WTC11 (cell line): ENCODE data around the gene EOLA1. TPM values are rescaled to one million over a fixed set of nuclear protein-coding genes. Genes with fewer than 3 reads are reported as not detected.
"Not testable (repeated sequence)": the region's sequence is repeated elsewhere in the genome, so short reads cannot be mapped to it uniquely, and the experiment has no call there.

Experiments
- ATAC-seq: fragments of 200-7000 bp; cut with Tn5 transposase; 2 replicates; pipeline ENCODE4 v1.10.0; 2021; ENCODE audit warnings: mild to moderate bottlenecking, moderate library complexity
- CTCF ChIA-PET: fragments of 300-600 bp; sonication (Branson Sonifier 250); formaldehyde crosslinking; loops from one replicate; lab custom pipeline; 2021; ENCODE audit warnings: antibody characterized with exemption; lab: Charles Lee
- POLR2A ChIA-PET: fragments of 350-600 bp; sonication (Branson Sonifier 250); formaldehyde crosslinking; loops from one replicate; lab custom pipeline; 2021; ENCODE audit warnings: antibody characterized with exemption; lab: Charles Lee
- DNase-seq: peaks from one replicate; pipeline ENCODE4 v3.0.0; 2021; ENCODE audit warnings: low spot score
- H3K27ac Mint-ChIP-seq: 2 replicates; pipeline ENCODE4 v1.8.0; 2021; ENCODE audit warnings: mixed read lengths
- H3K27me3 Mint-ChIP-seq: 2 replicates; pipeline ENCODE4 v1.8.0; 2021; ENCODE audit warnings: low read depth, mild to moderate bottlenecking, moderate library complexity, mixed read lengths
- H3K36me3 Mint-ChIP-seq: 2 replicates; pipeline ENCODE4 v1.8.0; 2021; ENCODE audit warnings: mixed read lengths
- H3K4me1 Mint-ChIP-seq: 2 replicates; pipeline ENCODE4 v1.8.0; 2022; ENCODE audit warnings: mixed read lengths
- H3K4me3 Mint-ChIP-seq: 2 replicates; pipeline ENCODE4 v1.8.0; 2021; ENCODE audit warnings: mild to moderate bottlenecking, moderate library complexity, mixed read lengths
- H3K9me3 Mint-ChIP-seq: 2 replicates; pipeline ENCODE4 v1.8.0; 2021; ENCODE audit warnings: mixed read lengths
- AFF4 ChIP-seq: sonication (generic); formaldehyde crosslinking; IDR thresholded peaks from 2 replicates; pipeline ENCODE4 v1.8.1; 2023; ENCODE audit warnings: mild to moderate bottlenecking, missing genetic modification reagents, borderline replicate concordance
- CBFB ChIP-seq: sonication (generic); formaldehyde crosslinking; IDR thresholded peaks from 2 replicates; pipeline ENCODE4 v1.8.1; 2022; ENCODE audit warnings: mild to moderate bottlenecking, low read depth, missing genetic modification reagents
- E2F1 ChIP-seq: sonication (generic); formaldehyde crosslinking; IDR thresholded peaks from 2 replicates; pipeline ENCODE4 v1.8.0; 2022; ENCODE audit warnings: mild to moderate bottlenecking, missing genetic modification reagents
- ERG ChIP-seq: fragments of 250-450 bp; sonication (Bioruptor Pico); IDR thresholded peaks from 2 replicates; pipeline ENCODE4 v1.8.0; 2021; ENCODE audit warnings: mild to moderate bottlenecking
- ESRRA ChIP-seq: sonication (generic); formaldehyde crosslinking; IDR thresholded peaks from 2 replicates; pipeline ENCODE4 v1.8.1; 2022; ENCODE audit warnings: mild to moderate bottlenecking, missing genetic modification reagents, borderline replicate concordance
- ETV6 ChIP-seq: sonication (generic); formaldehyde crosslinking; IDR thresholded peaks from 2 replicates; pipeline ENCODE4 v1.8.1; 2022; ENCODE audit warnings: mild to moderate bottlenecking, missing genetic modification reagents
- FOXP1 ChIP-seq: sonication (generic); formaldehyde crosslinking; IDR thresholded peaks from 2 replicates; pipeline ENCODE4 v1.8.0; 2022; ENCODE audit warnings: missing genetic modification reagents, mild to moderate bottlenecking, moderate library complexity, borderline replicate concordance
- GRHL2 ChIP-seq: fragments of 250-450 bp; sonication (Bioruptor Pico); IDR thresholded peaks from 2 replicates; pipeline ENCODE4 v1.8.0; 2022; ENCODE audit warnings: mild to moderate bottlenecking, moderate library complexity; ENCODE audit not compliant: insufficient replicate concordance, severe bottlenecking
- MXD4 ChIP-seq: fragments of 250-450 bp; sonication (Bioruptor Pico); IDR thresholded peaks from 2 replicates; pipeline ENCODE4 v1.8.0; 2021; ENCODE audit warnings: mild to moderate bottlenecking, moderate library complexity, borderline replicate concordance
- NR1H2 ChIP-seq: sonication (generic); formaldehyde crosslinking; IDR thresholded peaks from 2 replicates; pipeline ENCODE4 v1.9.0; 2021; ENCODE audit warnings: mild to moderate bottlenecking, moderate library complexity, missing genetic modification reagents
- NR3C1 ChIP-seq: sonication (generic); formaldehyde crosslinking; conservative IDR thresholded peaks from 2 replicates; pipeline ENCODE4 v1.8.1; 2023; ENCODE audit warnings: low read depth, mild to moderate bottlenecking, missing genetic modification reagents
- SMAD4 ChIP-seq: sonication (generic); formaldehyde crosslinking; IDR thresholded peaks from 2 replicates; pipeline ENCODE4 v1.8.0; 2022; ENCODE audit warnings: mild to moderate bottlenecking, missing genetic modification reagents
- TCF7 ChIP-seq: sonication (generic); formaldehyde crosslinking; IDR thresholded peaks from 2 replicates; pipeline ENCODE4 v1.8.0; 2022; ENCODE audit warnings: mild to moderate bottlenecking, low read depth, missing genetic modification reagents, moderate library complexity
- TEAD1 ChIP-seq: sonication (generic); formaldehyde crosslinking; IDR thresholded peaks from 2 replicates; pipeline ENCODE4 v1.8.0; 2022; ENCODE audit warnings: mild to moderate bottlenecking, missing genetic modification reagents
- ZNF121 ChIP-seq: sonication (generic); formaldehyde crosslinking; IDR thresholded peaks from 2 replicates; pipeline ENCODE4 v1.8.0; 2023; ENCODE audit warnings: missing genetic modification reagents
- ZNF317 ChIP-seq: sonication (generic); formaldehyde crosslinking; IDR thresholded peaks from 2 replicates; pipeline ENCODE4 v1.8.1; 2023; ENCODE audit warnings: low read depth, mild to moderate bottlenecking, moderate library complexity, missing genetic modification reagents, borderline replicate concordance
- ZNF671 ChIP-seq: fragments of 250-450 bp; sonication (Bioruptor Pico); IDR thresholded peaks from 2 replicates; pipeline ENCODE4 v1.8.0; 2021; ENCODE audit warnings: mild to moderate bottlenecking
- total RNA-seq: library from RNA; stranded (reverse); gene quantifications from 3 replicates; pipeline ENCODE4 v1.2.3, GENCODE V29; 2021

The EOLA1 gene
- total RNA-seq, 1 experiment from 2014 or later: 5.4 TPM

DNA sequence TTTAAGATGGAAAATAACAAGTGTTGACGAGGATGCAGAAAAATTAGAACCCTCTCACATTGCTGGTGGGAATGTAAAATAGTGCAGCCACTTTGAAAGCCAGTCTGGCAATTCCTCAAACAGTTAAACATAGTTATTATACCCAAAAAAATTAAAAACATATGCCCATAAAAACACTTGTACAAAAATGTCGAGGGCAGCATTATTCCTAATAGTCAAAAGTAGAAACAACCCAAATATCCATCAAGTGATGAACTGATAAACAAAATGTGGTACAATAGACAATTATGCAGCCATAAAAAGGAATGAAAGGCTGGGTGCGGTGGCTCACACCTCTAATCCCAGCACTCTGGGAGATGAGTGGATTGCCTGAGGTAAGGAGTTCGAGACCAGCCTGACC lies 42.0 kb upstream of the EOLA1 start:
- no peaks in the 10 kb centered on the region for H3K9me3 Mint-ChIP-seq
- no peak overlapping the region for H3K27ac Mint-ChIP-seq
- ATAC-seq (no peak), DNase-seq (no peak)
- peaks cover 7% of the 10 kb centered on the region for H3K36me3 Mint-ChIP-seq
- ChIA-PET CTCF (no interaction called here), POLR2A (no interaction called here)
- H3K4me3 Mint-ChIP-seq: no peak overlapping the region
- TF ChIP-seq FOXP1 (CRISPR knock-in tag): no peak
- TF ChIP-seq GRHL2 (CRISPR knock-in tag): no peak
- no peak for TF ChIP-seq TEAD1 (CRISPR knock-in tag)
- H3K27me3 Mint-ChIP-seq: no peaks in the 10 kb centered on the region
- no peaks in the 10 kb centered on the region for H3K4me1 Mint-ChIP-seq

DNA sequence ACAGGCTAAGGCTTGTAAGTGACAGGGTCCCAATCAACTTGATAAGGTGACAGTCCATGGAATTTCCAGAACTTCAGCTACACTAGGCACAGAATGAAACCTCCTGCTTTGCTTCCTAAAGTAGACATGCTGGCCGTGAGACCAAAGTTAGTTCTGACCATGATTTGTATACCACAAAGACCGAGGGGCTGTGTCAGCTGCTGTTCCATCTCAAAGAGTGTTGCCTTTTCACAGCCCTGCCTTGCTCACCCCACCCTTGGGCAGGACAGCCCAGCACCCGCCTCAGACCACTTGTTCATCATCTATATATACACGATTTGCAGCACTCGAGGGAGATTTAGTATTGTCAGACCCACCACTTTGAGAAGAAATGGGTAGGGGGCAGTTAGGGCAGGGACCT lies 41.0 kb upstream of the EOLA1 start:
- peaks cover 7% of the 10 kb centered on the region for H3K36me3 Mint-ChIP-seq
- ATAC-seq (no peak), DNase-seq (no peak)
- H3K4me1 Mint-ChIP-seq: peaks cover 5% of the 10 kb centered on the region; the same call in 1 of the 2 replicates
- POLR2A ChIA-PET: no interaction called here
- no peak overlapping the region for H3K4me3 Mint-ChIP-seq
- CTCF ChIA-PET: no interaction called here
- H3K27ac Mint-ChIP-seq: no peak overlapping the region
- H3K9me3 Mint-ChIP-seq: no peaks in the 10 kb centered on the region
- TF ChIP-seq ESRRA (CRISPR knock-in tag): no peak
- TF ChIP-seq ETV6: no peak
- TF ChIP-seq ZNF317 (CRISPR knock-in tag): no peak
- TF ChIP-seq TCF7: no peak
- TF ChIP-seq MXD4: no peak
- TF ChIP-seq ERG (CRISPR knock-in tag): no peak
- TF ChIP-seq SMAD4 (CRISPR knock-in tag): no peak
- no peak for TF ChIP-seq NR1H2 (CRISPR knock-in tag)
- no peak for TF ChIP-seq ZNF121
- no peak for TF ChIP-seq E2F1 (CRISPR knock-in tag)
- TF ChIP-seq ZNF671 (CRISPR knock-in tag): no peak
- TF ChIP-seq CBFB: no peak
- no peak for TF ChIP-seq AFF4 (CRISPR knock-in tag)
- no peak for TF ChIP-seq NR3C1 (CRISPR knock-in tag)
- peaks cover 6% of the 10 kb centered on the region for H3K27me3 Mint-ChIP-seq

GRCh38 chrX:149502923-149503322 lies 37.9 kb upstream of the EOLA1 start:
- peaks cover 24% of the 10 kb centered on the region for H3K27me3 Mint-ChIP-seq
- H3K36me3 Mint-ChIP-seq, H3K4me3 Mint-ChIP-seq, CTCF ChIA-PET, POLR2A ChIA-PET, H3K9me3 Mint-ChIP-seq, H3K4me1 Mint-ChIP-seq, DNase-seq, H3K27ac Mint-ChIP-seq, ATAC-seq: not testable (repeated sequence)

DNA sequence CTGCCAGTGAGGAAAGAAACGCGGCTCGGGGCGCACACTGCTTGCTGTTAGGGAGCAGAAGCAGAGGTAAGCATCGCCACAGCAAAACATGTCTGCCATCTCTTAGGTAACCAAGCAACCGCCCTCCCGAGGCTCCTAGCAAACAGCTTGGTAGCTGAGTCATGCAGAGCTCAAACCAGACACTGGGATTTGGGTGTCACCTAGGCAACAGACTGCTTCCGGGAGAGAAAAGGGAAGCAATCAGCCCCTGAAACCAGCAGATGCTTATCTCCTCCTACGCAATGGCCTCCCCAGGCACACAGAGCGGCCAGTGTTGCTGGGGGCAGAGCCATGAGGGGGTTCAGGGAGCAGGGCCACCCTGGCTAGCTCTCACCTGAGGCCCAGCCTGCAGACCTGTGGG lies 37.4 kb upstream of the EOLA1 start:
- ATAC-seq, H3K4me1 Mint-ChIP-seq, H3K27ac Mint-ChIP-seq, POLR2A ChIA-PET, H3K9me3 Mint-ChIP-seq, H3K4me3 Mint-ChIP-seq, H3K36me3 Mint-ChIP-seq, DNase-seq: not testable (repeated sequence)
- CTCF ChIA-PET: interaction anchor here (1.9 kb wide), 1 partner anchor 37 kb away, joined by 9 read pairs; the partner anchor contains the start of gene EOLA1
- H3K27me3 Mint-ChIP-seq: peaks cover 26% of the 10 kb centered on the region
